Measurements from ENCODE around the gene BSN. TPM values are rescaled to one million over a fixed set of nuclear protein-coding genes. Genes with fewer than 3 reads are reported as not detected.

BSN gene
- total and polyA plus RNA-seq, 2 donors (not counting 1 experiment from before 2014, with no cell fraction given): under 0.01 to 0.01 TPM

GRCh38 chr3:49673715-49674496 lies 119.6 kb downstream of the BSN start, which contains the start of gene APEH:
TSS of gene APEH (plus strand) at chr3:49674351. CDS start at chr3:49674402, 51 bp downstream.
- Histone ChIP-seq H3K4me3 (replicated peaks in 1 of 4; ENCODE audit: control extremely low read depth in 1 of 4, insufficient read depth in 1 of 4, low read depth in 3 of 4, low read length in 4 of 4) (peak within 1 kb of the TSS; percentile 72 to 90 (median 81)), H2AFZ (ENCODE audit: low read length) (peak within 1 kb of the TSS; percentile 45), H3K36me3 (ENCODE audit: control insufficient read depth, insufficient read depth, low read length) (peaks cover 17% of the 10 kb centered on the region), H3K27ac (ENCODE audit: insufficient read depth, low read length) (peak within 1 kb of the TSS; percentile 97), H4K20me1 (ENCODE audit: control insufficient read depth, extremely low read depth, insufficient read depth, low read length) (no peaks in the 10 kb centered on the region), H3K9ac (ENCODE audit: insufficient read depth, low read length) (peak within 1 kb of the TSS; percentile 89), H3K4me1 (ENCODE audit: control insufficient read depth, extremely low read depth, insufficient read depth, low read length) (peaks cover 6% of the 10 kb centered on the region), H3K79me2 (ENCODE audit: control insufficient read depth, insufficient read depth, low read length) (peaks cover 11% of the 10 kb centered on the region), H3K4me2 (ENCODE audit: extremely low read depth, insufficient read depth, low read length) (peak within 1 kb of the TSS; percentile 95), H3K9me3 (ENCODE audit: control insufficient read depth, insufficient read depth, low read depth, low read length) (no peaks in the 10 kb centered on the region), H3K27me3 (ENCODE audit: control insufficient read depth, insufficient read depth, low read length) (no peaks in the 10 kb centered on the region)
- peak; percentile 97 to 98 for DNase-seq (ENCODE audit: low read depth in 2 of 2)
- TF ChIP-seq CTCF (conservative IDR thresholded peaks at IDR 0.05 in 1 of 2, IDR thresholded peaks at IDR 0.05 in 1 of 2; ENCODE audit: low read depth in 1 of 2, low read length in 2 of 2) (no peak), EZH2 (IDR thresholded peaks at IDR 0.05; ENCODE audit: low read length, missing control alignments) (no peak)

- H3K4me2 ChIP-seq (ENCODE audit: extremely low read depth, insufficient read depth, low read length): peak overlapping the region; percentile 94
- H3K9me3 ChIP-seq (ENCODE audit: control insufficient read depth, insufficient read depth, low read depth, low read length): no peaks in the 10 kb centered on the region
- no peak for DNase-seq (ENCODE audit: low read depth in 2 of 2)
- H3K27me3 ChIP-seq (ENCODE audit: control insufficient read depth, insufficient read depth, low read length): no peaks in the 10 kb centered on the region
- H3K4me3 ChIP-seq (replicated peaks in 1 of 4; ENCODE audit: control extremely low read depth in 1 of 4, insufficient read depth in 1 of 4, low read depth in 3 of 4, low read length in 4 of 4): peak overlapping the region; percentile 72 to 90 (median 81)
- H3K36me3 ChIP-seq (ENCODE audit: control insufficient read depth, insufficient read depth, low read length): peaks cover 21% of the 10 kb centered on the region
- H3K79me2 ChIP-seq (ENCODE audit: control insufficient read depth, insufficient read depth, low read length): peaks cover 11% of the 10 kb centered on the region
- H3K9ac ChIP-seq (ENCODE audit: insufficient read depth, low read length): peak overlapping the region; percentile 89
- TF ChIP-seq CTCF (conservative IDR thresholded peaks at IDR 0.05 in 1 of 2, IDR thresholded peaks at IDR 0.05 in 1 of 2; ENCODE audit: low read depth in 1 of 2, low read length in 2 of 2) (no peak), EZH2 (IDR thresholded peaks at IDR 0.05; ENCODE audit: low read length, missing control alignments) (no peak)
- no peaks in the 10 kb centered on the region for H4K20me1 ChIP-seq (ENCODE audit: control insufficient read depth, extremely low read depth, insufficient read depth, low read length)
- H3K27ac ChIP-seq (ENCODE audit: insufficient read depth, low read length): peak overlapping the region; percentile 97
- peaks cover 6% of the 10 kb centered on the region for H3K4me1 ChIP-seq (ENCODE audit: control insufficient read depth, extremely low read depth, insufficient read depth, low read length)
- H2AFZ ChIP-seq (ENCODE audit: low read length): peak overlapping the region; percentile 43
Measured at GRCh38 chr3:49674497-49674983, 120.3 kb downstream of the BSN start.

GRCh38 chr3:49675912-49676311 lies 121.6 kb downstream of the BSN start:
- Histone ChIP-seq H3K27me3 (ENCODE audit: control insufficient read depth, insufficient read depth, low read length) (no peaks in the 10 kb centered on the region), H3K9me3 (ENCODE audit: control insufficient read depth, insufficient read depth, low read depth, low read length) (no peaks in the 10 kb centered on the region), H2AFZ (ENCODE audit: low read length) (no peak overlapping the region), H3K4me3 (replicated peaks in 1 of 4; ENCODE audit: control extremely low read depth in 1 of 4, insufficient read depth in 1 of 4, low read depth in 3 of 4, low read length in 4 of 4) (no peak overlapping the region), H4K20me1 (ENCODE audit: control insufficient read depth, extremely low read depth, insufficient read depth, low read length) (no peaks in the 10 kb centered on the region), H3K9ac (ENCODE audit: insufficient read depth, low read length) (no peak overlapping the region), H3K4me1 (ENCODE audit: control insufficient read depth, extremely low read depth, insufficient read depth, low read length) (peaks cover 6% of the 10 kb centered on the region), H3K4me2 (ENCODE audit: extremely low read depth, insufficient read depth, low read length) (no peak overlapping the region), H3K36me3 (ENCODE audit: control insufficient read depth, insufficient read depth, low read length) (peaks cover 28% of the 10 kb centered on the region), H3K79me2 (ENCODE audit: control insufficient read depth, insufficient read depth, low read length) (peaks cover 11% of the 10 kb centered on the region), H3K27ac (ENCODE audit: insufficient read depth, low read length) (no peak overlapping the region)
- TF ChIP-seq CTCF (conservative IDR thresholded peaks at IDR 0.05 in 1 of 2, IDR thresholded peaks at IDR 0.05 in 1 of 2; ENCODE audit: low read depth in 1 of 2, low read length in 2 of 2): no peak
- no peak for TF ChIP-seq EZH2 (IDR thresholded peaks at IDR 0.05; ENCODE audit: low read length, missing control alignments)
- no peak for DNase-seq (ENCODE audit: low read depth in 2 of 2)

Measured in fibroblast of lung (primary cell).